GM18526 (cell line): ENCODE measurements around the gene ABL2.

Experiments
- POLR2A ChIP-seq: IDR thresholded peaks from 3 replicates; pipeline ENCODE4 v1.6.1; 2011; ENCODE audit not compliant: insufficient read length; ENCODE audit errors: extremely low read depth

Gene ABL2

DNA sequence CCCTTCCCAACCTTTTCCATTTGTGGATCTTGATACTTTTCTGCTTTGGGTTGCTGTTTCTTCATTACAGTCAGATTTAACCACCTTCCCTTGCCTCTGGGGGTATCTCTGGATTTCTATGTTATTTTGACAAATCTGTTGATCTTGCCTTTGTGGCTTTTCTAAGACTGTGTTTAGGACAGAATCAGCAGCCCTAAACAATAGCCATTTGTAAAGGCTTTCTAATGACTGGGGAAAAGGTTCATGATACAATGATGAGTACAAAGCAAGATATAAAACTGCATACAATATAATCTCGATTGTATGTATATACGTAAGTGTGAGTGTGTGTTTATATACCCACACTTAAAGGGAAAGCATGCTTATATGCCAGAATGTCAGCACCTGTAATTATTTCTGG, 176.0 kb downstream of the ABL2 start:
- no peak for TF ChIP-seq POLR2A

DNA sequence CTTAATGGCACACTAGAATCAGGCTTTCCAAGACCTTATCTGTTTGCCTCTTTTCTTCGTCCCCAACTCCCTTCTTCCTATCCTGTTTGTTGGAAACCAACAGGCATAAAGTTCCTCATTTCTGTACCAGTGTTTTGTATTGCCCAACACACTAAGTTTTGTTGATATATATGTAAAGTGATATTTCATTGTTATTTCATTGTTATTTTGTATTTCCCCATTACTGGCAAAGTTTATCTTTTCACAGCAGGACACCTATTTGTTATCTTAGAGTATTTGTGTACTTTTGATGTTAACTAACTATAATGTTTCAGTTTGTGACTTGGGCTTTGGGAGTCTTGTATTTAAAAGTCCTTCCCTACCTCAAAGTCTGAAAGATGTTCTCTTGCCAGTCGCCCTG, 176.7 kb downstream of the ABL2 start:
- TF ChIP-seq POLR2A: no peak
